Stimulated activated CD4-positive, alpha-beta T cell treated with anti-CD3 and anti-CD28 coated beads, Interleukin-12 subunit alpha, Interleukin-12 subunit beta, amount 100 ng/mL, for 4 hours (primary cell): ENCODE data around the gene BRD4.

Experiments used
- DNase-seq: peaks from one replicate; pipeline ENCODE4 v3.0.0-alpha.2; 2020

Gene BRD4

DNA sequence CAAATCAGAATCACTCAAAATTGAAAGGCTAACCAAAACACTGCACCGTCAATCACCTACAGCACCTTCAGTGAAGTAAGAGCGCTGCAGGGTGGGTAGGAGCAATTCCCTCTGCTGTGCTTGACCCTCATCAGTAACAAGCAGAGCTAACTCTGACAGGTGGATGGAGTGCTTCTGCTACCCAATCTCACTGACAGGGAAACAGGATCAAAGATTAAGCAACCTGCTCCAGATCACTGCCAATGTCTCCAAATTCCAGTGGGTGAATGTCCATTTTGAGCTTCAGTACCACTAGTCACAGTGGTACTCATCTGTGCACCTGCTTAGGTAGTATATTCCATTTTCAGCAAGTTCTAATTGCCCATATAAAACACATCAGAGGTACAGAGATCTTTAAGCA, 25.2 kb downstream of the BRD4 start:
- DNase-seq, result no peak

GRCh38 chr19:15305582-15306334, 26.6 kb downstream of the BRD4 start:
- DNase-seq, result no peak

- no peak for DNase-seq
Observed at GRCh38 chr19:15304140-15304705, 28.1 kb downstream of the BRD4 start.

GRCh38 chr19:15303105-15303780, 29.1 kb downstream of the BRD4 start:
- DNase-seq, result no peak

DNA sequence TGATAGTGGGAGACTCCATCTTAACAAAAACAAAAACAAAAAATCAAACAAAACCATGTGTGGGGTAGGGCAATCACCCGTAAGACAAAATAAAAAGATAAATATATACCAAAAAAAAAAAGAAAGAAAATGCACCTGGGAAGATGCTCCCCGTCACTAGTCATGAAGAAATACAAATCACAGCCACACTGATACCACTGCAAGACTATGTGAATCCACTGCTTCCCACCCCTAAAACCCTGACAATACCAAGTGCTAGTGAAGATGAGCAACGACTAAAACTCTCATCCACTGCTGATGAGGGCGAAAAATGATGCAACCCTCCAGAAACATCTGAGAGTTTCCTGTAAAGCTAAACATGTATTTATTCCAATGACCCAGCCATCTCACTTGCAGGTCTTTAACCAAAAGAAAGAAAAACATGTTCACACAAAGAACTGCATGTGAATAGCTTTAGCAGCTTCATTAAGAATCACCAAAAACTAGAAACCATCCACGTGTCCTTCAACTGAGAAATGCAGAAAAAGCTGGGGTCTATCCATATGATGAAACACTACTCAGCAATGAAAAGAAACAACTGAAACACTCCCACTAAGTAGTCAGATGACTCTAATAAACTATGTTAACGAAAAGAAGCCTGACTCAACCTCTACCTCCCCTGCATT, 31.7 kb downstream of the BRD4 start:
- no peak for DNase-seq

DNA sequence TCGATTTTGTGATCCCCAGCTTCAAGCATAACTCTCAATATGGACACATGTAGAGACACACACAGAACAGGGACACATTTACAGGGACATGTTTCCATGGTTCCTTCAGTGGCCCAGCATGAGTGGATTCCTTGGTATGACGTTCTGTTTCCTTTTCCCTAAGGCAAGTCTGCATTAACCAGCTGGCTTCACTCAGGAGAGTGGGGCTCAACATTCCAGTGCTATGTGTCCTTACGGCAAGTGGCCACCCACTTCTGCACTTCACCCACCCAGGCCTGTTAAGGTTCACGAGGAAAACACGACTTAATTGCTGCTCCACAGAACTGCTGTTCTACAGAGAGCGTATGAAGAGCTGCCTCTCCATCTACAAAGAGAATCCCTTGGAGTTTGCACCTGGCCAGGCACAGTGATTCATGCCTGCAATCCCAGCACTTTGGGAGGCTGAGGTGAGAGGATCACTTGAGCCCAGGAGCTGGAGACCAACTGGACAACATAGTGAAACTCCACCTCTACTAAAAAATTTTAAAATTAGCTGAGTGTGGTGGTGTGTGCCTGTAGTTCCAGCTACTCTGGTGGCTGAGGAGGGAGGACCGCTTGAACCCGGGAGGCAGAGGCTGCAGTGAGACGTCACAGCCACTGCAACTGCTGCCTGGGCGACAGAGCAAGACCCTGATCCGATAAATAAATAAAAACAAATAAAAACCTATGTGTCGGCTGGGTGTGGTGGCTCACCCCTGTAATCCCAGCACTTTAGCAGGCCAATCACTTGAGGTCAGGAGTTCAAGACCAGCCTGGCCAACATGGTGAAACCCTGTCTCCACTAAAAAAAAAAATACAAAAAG, 32.5 kb downstream of the BRD4 start:
- DNase-seq, result no peak

DNA sequence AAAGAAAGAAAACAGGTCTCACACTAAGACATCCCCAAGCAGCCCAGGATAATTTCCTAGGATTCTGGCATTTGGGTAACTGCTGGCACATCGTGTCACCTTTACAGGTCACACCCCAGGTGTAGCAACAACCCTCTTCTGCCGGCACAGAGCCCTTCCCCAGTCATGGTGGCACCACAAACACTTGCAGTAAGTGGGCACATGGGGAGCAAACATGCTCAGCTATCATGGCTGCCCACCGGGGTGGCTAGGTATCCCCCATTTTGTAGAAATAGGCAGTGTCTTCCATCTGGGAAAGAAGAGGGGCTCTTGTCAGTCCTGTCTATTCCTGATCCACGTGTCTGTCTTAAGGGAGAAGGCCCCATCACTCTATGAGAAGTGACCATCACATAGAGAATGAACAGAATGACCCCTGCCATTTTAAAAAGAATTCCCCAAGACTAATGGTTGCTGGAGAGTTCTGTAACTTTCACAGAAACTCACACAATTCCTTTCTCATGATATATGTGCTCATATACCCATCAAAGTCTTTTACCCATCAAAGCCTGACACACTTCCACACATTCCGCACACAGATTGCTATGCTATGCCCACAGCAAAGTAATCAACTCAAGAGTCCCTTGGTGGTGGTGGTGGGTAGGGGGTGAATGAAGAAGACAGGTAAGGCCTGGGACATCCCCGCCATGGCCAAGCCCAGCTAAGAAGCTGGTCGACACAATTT, 33.3 kb downstream of the BRD4 start:
- DNase-seq, result no peak

DNA sequence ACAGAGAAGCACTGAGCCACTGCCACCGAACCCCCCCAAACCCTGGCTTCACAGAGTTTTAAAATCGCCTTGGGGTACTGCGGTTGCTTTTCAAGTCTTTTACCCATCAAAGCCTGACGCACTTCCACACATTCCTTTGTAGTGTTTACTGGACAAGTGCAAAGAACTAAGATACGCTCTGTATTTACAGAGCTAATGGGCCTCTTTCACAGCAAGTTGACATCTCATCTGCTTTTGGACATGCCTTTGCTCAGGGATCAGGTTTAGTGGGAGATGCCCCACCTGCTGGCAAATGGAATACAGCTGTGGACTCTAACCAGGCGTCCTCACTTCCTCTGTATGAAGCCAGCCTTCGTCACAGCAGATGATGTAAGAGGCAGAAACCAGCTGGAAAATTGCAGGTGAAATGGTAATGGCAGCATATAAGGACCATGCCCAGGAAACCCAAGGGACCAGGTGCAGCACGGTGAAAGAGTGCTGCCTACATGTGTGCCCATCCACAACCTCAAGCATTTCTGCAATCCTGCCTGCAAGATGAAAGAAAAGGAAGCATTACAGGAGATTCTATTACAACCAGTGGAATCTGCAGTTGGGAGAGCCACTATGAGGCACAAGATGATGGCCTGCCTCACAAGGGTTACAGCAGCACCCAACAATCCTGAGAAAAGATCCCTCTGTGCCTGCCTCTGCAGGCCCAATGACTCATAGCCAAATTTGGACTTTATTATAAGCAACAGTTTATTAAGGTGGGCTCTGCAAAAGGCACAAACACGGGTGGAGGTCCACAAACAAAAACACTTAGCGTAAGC, 34.7 kb downstream of the BRD4 start:
- DNase-seq, result no peak

DNA sequence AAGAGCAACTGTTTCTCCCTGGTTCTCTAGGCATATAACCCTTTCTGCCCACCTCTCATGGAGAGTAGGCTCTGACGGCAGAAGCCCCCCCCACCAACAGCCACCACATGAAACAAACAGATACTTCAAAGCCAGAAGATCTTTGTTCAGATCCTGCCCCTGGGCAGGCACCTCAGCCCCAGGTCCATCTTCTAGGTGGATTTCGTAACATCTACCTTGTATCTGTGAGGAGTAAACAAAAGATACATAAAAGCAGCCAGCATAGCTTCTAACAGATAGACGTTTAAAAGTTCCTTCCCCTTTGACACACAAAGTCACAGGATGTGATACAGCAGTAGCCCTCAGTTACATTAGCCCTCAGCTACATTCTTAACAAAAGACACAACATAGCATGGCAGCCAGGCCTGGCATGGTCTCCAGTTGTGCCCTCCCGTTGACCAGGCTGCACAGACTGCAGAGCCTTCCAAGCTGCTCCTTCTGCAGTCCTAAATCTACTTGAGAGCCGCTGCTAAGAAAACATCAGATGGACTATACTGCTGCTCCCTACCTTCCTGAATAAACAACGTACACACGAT, 35.4 kb downstream of the BRD4 start:
- no peak for DNase-seq

DNA sequence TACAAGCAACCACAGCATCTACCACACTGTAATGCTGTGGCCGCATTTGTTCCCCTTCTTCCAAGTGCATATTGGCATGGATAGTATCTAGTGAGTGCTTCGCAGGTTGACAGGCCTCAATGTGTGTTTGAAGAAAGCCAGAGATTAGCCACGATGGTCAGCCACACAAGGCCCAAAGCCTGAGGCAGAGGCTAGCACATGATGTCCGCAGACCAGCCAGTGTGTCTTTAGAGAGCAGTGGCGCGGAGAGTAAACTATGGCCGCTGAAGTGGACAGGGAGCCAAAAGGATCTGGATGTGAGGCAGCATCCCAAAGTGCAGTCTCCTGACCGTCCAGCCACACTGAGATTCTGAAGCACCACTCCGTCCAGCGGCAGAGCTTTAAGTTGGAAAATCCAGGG, 36.0 kb downstream of the BRD4 start:
- DNase-seq, result no peak

DNA sequence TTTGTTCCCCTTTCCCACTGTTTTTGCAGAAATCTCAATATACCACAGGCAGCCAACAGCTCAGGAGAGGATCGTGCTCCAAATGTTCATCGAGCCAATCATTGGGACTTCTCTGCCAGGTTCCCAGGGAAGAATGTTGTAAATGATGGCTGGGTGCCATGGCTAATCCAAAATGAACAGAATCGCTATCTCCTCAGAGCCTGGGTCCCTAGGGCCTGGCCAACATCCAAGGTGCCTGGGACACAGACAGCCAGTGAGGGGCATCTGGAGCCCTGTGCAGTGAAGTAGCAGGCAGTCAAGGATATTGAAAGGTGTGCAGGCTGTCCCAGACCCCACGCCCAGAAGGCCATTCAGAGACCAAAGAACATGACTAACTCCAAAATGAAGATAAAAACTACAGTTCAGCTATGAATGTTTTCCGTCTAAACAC, 37.8 kb downstream of the BRD4 start:
- no peak for DNase-seq

DNA sequence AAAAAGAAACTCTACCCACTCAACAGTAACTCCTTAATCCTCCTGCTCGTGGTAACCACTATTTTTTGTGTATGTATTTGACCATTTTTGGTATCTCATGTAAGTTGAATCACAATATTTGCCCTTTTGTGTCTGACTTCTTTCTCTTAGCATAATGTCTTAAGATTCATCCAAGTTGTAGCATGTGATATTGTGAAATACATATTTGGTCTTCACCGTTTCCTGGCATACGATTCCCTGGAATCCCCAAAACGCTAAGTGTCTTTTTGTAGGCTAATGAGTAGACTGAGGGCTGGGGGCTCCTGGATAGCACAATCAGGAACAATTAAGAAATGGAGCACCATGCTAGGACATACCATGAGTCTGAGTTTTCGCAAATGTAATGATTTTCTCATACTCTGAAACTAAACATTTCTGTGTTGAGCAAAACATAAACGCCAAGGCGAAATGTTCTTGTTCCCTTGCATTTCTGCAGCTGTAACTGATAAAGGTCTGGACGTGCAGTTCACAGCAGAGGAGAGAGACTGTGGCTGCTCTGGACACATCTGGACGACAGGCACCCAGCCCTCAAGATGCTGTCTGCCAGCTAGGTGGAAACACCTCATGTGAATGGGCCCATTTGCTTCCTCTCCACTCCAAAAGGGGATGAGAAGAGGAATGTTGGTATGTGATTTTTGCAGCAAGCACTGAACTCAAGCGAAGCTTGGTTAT, 38.4 kb downstream of the BRD4 start:
- no peak for DNase-seq

GRCh38 chr19:15292847-15293582, 39.3 kb downstream of the BRD4 start:
- no peak for DNase-seq

GRCh38 chr19:15292140-15292539, 40.2 kb downstream of the BRD4 start:
- no peak for DNase-seq

GRCh38 chr19:15291548-15292021, 40.8 kb downstream of the BRD4 start:
- DNase-seq, result no peak

- DNase-seq, result no peak
Observed at GRCh38 chr19:15291089-15291488, 41.2 kb downstream of the BRD4 start.

DNA sequence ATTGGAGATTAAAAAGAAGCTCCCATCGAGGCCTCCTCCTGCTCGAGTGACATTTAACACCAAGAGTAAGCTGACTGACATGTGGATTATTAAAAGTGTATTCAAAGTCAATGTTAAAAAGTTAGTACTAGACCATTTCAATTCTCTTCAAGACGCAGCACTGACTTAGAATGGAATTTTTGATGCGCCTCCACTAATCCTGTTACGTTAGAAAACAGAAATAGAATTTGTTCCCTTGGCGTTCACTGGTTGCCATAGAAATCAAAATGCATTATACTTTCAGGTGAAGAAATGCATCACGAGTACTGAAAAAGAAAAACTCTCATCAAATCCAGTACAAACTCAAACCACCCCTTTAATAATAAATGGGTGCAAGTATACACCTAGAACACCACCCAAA, 42.2 kb downstream of the BRD4 start:
- no peak for DNase-seq

DNA sequence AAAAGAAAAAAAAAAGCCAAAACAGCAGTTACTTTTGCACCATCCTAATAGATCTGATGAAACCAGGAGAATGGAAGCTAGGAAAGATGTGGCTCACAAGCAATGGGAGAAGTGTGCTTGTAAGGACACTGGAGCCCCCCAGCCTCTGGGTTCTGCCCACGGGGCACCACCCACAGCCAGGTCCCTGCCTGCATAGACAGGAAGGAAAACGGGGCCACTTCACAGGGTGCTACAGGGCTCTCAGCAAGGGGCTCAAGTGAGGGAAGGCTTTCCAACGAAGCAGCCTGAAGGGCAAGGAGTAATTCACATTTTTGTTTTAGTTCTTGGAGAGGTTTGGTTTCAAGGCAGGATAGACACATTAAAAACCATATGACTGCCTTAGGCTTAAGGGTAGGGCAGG, 42.7 kb downstream of the BRD4 start:
- no peak for DNase-seq
